Stimulated activated naive CD4-positive, alpha-beta T cell (primary cell): ENCODE measurements around the gene LRRN4CL.
"Not testable (repeated sequence)": the region's sequence is repeated elsewhere in the genome, so short reads cannot be mapped to it uniquely, and the experiment has no call there.

Experiments used
- DNase-seq, 6 experiments: peaks; one replicate each; lab custom pipeline; 2025; lab: John Stamatoyannopoulos, UW

Gene LRRN4CL

GRCh38 chr11:62709247-62710000, 20.1 kb upstream of the LRRN4CL start:
- DNase-seq, result peak; percentile 87 to 97 (median 96)

- DNase-seq, result peak in 3 of 6 experiments; percentile 29 to 65 (median 49)
Measured at GRCh38 chr11:62708793-62709192, 19.5 kb upstream of the LRRN4CL start.

GRCh38 chr11:62708392-62708791, 19.1 kb upstream of the LRRN4CL start:
- no peak for DNase-seq

- DNase-seq, result no peak
Measured at GRCh38 chr11:62707277-62707861, 18.0 kb upstream of the LRRN4CL start, which contains the start of the genes BSCL2 and GNG3. Gene BSCL2 (minus strand): TSS chr11:62707424. CDS start chr11:62707195, 229 bp downstream. Gene GNG3 (plus strand): TSS chr11:62707676. CDS start chr11:62708296, 620 bp downstream.

- DNase-seq, result no peak
Measured at GRCh38 chr11:62706850-62707247, 17.5 kb upstream of the LRRN4CL start.

GRCh38 chr11:62705880-62706849, 16.8 kb upstream of the LRRN4CL start:
- DNase-seq, result peak; percentile 83 to 94 (median 91)

- DNase-seq, result no peak
Measured at GRCh38 chr11:62705413-62705812, 16.1 kb upstream of the LRRN4CL start.

GRCh38 chr11:62703921-62704320, 14.6 kb upstream of the LRRN4CL start:
- DNase-seq, result not testable (repeated sequence)

- no peak for DNase-seq
Measured at GRCh38 chr11:62702246-62702645, 12.9 kb upstream of the LRRN4CL start.

GRCh38 chr11:62694455-62695167, 5.3 kb upstream of the LRRN4CL start:
- peak; percentile 45 to 79 (median 68) for DNase-seq

- DNase-seq, result not testable (repeated sequence)
Measured at GRCh38 chr11:62693624-62694023, 4.3 kb upstream of the LRRN4CL start.

- no peak for DNase-seq
Measured at GRCh38 chr11:62688491-62688890, 839 bp downstream of the LRRN4CL start.

- no peak for DNase-seq
Measured at GRCh38 chr11:62687508-62688396, 1.6 kb downstream of the LRRN4CL start.

GRCh38 chr11:62682518-62682917, 6.8 kb downstream of the LRRN4CL start:
- DNase-seq, result no peak

GRCh38 chr11:62680825-62681240, 8.5 kb downstream of the LRRN4CL start:
- DNase-seq, result peak in 4 of 6 experiments; percentile 22 to 50 (median 38)

GRCh38 chr11:62678770-62679696, 10.3 kb downstream of the LRRN4CL start, which contains the start of gene UBXN1:
Gene UBXN1 (minus strand): TSS chr11:62679073. CDS start chr11:62678923, 150 bp downstream.
- DNase-seq, result peak; percentile 72 to 83 (median 80)

GRCh38 chr11:62678433-62678769, 10.9 kb downstream of the LRRN4CL start:
- no peak for DNase-seq

GRCh38 chr11:62677714-62678113, 11.6 kb downstream of the LRRN4CL start:
- DNase-seq, result no peak

- DNase-seq, result no peak
Measured at GRCh38 chr11:62677156-62677555, 12.2 kb downstream of the LRRN4CL start.
